C4-2B (cell line): Measurements from ENCODE around the gene NLGN4Y.

ENCODE experiments used
- H3K27ac ChIP-seq: fragments of 450-650 bp; 2 replicates; pipeline ENCODE4 v1.5.1; 2017
- ZFX ChIP-seq: fragments of 450-650 bp; IDR thresholded peaks from 2 replicates; pipeline ENCODE4 v1.6.1; 2017
- TF ChIP-seq, protein P1 (sequence below): fragments of 450-650 bp; conservative IDR thresholded peaks from 2 replicates; pipeline ENCODE4 v1.5.1; 2017; ENCODE audit warnings: mild to moderate bottlenecking

Gene NLGN4Y

GRCh38 chrY:14637551-14637950 is 113.2 kb downstream of the NLGN4Y start:
- H3K27ac ChIP-seq, result no peak overlapping the region
- TF ChIP-seq, protein P1, sequence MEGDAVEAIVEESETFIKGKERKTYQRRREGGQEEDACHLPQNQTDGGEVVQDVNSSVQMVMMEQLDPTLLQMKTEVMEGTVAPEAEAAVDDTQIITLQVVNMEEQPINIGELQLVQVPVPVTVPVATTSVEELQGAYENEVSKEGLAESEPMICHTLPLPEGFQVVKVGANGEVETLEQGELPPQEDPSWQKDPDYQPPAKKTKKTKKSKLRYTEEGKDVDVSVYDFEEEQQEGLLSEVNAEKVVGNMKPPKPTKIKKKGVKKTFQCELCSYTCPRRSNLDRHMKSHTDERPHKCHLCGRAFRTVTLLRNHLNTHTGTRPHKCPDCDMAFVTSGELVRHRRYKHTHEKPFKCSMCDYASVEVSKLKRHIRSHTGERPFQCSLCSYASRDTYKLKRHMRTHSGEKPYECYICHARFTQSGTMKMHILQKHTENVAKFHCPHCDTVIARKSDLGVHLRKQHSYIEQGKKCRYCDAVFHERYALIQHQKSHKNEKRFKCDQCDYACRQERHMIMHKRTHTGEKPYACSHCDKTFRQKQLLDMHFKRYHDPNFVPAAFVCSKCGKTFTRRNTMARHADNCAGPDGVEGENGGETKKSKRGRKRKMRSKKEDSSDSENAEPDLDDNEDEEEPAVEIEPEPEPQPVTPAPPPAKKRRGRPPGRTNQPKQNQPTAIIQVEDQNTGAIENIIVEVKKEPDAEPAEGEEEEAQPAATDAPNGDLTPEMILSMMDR, result no peak
- TF ChIP-seq ZFX, result no peak

GRCh38 chrY:14641853-14642252 is 117.5 kb downstream of the NLGN4Y start:
- TF ChIP-seq, protein P1, result no peak
- TF ChIP-seq ZFX, result no peak
- H3K27ac ChIP-seq, result no peak overlapping the region

DNA sequence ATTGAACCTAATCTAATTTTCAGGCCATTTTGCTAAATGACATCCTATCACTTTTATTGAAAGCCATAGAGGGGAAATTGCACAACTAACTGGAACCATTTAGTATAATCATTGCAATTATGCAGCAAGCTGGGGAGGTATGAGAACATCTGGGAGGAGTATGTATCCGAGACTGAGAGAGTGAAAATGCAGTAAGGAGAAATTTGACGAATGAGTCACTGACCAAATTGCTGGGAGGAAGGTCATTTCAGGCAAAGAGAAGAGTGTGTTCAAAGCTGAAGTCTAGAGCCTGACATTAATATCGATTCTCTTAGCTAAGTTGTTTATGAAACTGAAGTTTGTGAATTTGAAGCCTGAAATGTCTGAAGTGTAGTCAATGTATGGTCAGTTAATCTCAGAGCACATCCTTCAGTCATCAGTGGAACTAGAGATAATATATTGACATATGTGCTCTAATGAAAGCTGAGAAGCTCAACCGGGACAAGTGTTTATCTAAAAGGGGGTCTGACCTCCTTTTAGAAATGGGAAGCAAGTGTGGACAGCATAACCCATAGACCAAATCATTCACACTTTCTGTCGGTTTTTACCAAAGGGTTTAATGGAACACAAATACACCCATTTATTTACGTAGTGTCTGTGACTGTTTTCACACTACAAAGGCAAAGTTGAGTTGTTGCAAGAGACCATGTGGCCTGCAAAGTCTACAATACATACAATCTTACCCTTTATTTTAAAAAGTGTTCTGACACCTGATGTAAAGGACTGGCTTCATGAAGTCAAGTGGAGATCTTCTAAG is 120.0 kb downstream of the NLGN4Y start:
- no peak for TF ChIP-seq ZFX
- TF ChIP-seq, protein P1, result no peak
- no peak overlapping the region for H3K27ac ChIP-seq

DNA sequence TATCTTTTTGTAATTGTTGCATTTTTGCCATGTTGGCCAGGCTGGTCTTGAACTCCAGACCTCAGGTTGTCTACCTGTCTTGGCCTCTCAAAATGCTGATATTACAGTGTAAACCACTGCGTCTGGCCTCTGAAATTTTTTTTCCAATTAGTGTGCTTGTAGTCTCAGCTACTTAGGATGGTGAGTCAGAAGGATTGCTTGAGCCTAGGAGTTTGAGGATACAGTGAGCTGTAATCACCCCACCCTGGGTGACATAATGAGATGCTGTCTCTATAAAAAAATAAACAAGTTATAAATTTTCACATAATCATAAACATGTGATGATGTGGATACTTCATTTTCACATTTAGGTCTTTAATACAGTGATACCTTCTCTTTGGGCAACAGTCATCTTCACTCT is 154.9 kb downstream of the NLGN4Y start:
- H3K27ac ChIP-seq, result no peak overlapping the region
- TF ChIP-seq ZFX, result no peak
- TF ChIP-seq, protein P1, result no peak

GRCh38 chrY:14694543-14694942 is 170.2 kb downstream of the NLGN4Y start:
- H3K27ac ChIP-seq, result no peak overlapping the region
- TF ChIP-seq ZFX, result no peak
- TF ChIP-seq, protein P1, result no peak

DNA sequence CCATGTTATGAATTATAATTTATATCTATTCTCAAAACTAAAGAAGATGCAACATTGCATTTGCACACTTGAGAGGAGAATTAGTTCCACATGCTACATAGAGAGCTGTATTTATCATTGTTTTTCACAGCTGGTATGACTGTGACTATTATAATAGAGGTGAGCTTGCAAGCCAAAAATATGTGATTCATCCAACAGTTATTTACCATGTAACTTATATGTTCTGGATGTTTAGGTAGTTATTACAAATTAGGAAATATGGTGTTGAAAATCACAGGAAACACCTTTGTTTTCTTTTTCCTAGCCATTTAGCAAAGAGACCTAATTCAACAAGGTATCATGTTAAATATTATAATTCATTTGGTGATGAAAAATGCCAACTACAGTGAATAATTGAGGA is 183.8 kb downstream of the NLGN4Y start:
- no peak overlapping the region for H3K27ac ChIP-seq
- TF ChIP-seq, protein P1, result no peak
- no peak for TF ChIP-seq ZFX

- TF ChIP-seq, protein P1, result no peak
- TF ChIP-seq ZFX, result no peak
- H3K27ac ChIP-seq, result no peak overlapping the region
These were observed 217.3 kb downstream of the NLGN4Y start for GRCh38 chrY:14741596-14741995.
